ENCODE results near the gene CBFA2T3.
A peak's percentile ranks its signal among the peaks of the same experiment; 100 is the strongest.
"Not testable (repeated sequence)": the region's sequence is repeated elsewhere in the genome, so short reads cannot be mapped to it uniquely, and the experiment has no call there.

The CBFA2T3 gene

DNA sequence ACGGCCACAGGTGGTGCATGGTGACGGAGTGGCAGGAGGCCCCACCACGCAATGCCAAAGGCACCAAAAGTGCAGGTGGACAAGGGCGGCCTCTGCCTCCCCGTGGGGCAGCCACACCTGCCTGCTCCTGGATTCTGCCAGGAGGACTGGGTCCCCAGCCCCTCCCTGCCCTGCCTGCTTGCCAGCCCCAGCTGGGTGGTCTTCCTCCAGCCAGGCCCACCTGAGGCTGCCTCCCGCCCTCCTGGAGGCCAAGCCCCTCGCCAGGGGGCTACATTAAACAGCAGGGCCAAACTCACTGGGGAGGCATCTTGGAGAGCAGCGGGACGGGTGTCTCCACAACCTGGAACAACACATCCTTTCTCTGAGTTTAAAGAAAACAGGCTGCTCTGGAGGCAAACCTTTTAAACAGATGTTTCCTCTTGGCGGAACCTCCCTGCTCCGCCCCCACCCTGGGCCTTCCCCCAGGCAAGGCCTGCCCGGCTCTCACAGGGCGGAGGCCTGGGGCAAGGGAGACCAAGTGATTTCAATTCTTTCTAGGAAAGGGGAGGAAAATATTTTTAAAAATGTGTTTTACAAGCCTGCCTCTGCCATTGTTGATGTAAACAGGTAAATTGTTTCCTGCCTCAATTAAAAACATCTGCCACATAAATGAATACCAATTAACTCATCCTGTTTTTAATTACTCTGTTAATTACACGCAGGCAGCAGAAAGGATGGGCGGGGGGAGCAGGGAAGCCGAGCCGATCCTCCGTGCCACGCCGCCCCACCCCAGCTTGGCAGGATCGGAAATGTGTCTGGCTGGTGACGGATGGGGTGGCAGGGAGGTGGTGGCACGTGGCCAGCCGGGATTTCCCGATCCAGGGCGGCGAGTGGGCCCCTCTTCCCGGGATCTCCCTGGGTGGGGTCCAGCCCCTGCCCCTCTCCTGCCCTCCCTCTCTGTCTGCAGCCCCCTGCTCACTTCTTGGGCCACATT, 56.1 kb downstream of the CBFA2T3 start:
- peak; percentile 8 for DNase-seq (ENCODE audit: low read depth)
- TF ChIP-seq CTCF (IDR thresholded peaks at IDR 0.05; ENCODE audit: low read depth, low read length, missing control alignments), result no peak
- H3K4me3 ChIP-seq (ENCODE audit: low read depth, low read length), result no peak overlapping the region
- in situ Hi-C loops (cut with HindIII; ENCODE audit: low sequenced_read_pairs), result no loop called here

DNA sequence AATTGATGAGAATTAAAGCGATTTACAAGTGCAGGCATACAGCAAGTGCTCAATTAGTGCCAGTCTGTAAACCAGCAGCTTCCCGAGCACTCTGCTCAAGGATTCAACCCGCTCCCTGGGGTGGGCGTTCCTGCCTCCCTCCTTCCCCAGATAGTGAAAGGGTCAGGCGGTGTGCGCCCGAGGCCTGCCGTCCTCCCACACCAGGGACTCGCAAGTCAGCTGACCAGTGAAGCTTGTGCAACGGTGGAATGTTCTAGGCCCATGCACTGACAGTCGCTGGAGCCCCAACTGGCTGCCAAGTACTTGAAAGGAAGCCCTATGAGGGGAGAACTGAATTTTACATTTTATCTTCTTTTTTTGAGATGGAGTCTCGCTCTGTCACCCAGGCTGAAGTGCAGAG, 57.1 kb downstream of the CBFA2T3 start:
- H3K4me3 ChIP-seq (ENCODE audit: low read depth, low read length), result no peak overlapping the region
- DNase-seq (ENCODE audit: low read depth), result no peak
- no peak for TF ChIP-seq CTCF (IDR thresholded peaks at IDR 0.05; ENCODE audit: low read depth, low read length, missing control alignments)
- in situ Hi-C loops (cut with HindIII; ENCODE audit: low sequenced_read_pairs), result no loop called here

DNA sequence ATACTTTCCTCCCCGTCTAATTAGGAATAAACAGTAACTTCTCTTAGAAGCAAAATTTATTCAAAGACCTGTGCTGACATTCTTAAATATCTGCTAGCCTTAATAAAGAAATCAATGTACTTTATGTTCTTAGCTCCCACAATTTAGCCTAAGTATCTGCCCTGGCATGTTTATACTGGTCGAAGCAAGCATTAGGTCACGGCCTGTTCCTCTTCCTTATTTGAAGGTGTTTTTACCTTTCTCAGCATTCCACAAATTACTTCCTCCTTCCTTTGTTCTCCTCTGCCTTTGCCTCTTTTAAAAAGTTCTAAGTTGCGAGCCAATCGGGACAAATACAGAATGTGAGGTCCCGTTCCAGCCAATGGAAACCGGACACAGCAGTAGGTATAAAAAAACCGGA, 58.1 kb downstream of the CBFA2T3 start:
- DNase-seq (ENCODE audit: low read depth); in situ Hi-C loops (cut with HindIII; ENCODE audit: low sequenced_read_pairs); H3K4me3 ChIP-seq (ENCODE audit: low read depth, low read length): not testable (repeated sequence)

- no peak for DNase-seq (ENCODE audit: low read depth)
- in situ Hi-C loops (cut with HindIII; ENCODE audit: low sequenced_read_pairs), result no loop called here
- H3K4me3 ChIP-seq (ENCODE audit: low read depth, low read length), result no peak overlapping the region
- TF ChIP-seq CTCF (IDR thresholded peaks at IDR 0.05; ENCODE audit: low read depth, low read length, missing control alignments), result no peak
These were observed 58.9 kb downstream of the CBFA2T3 start for GRCh38 chr16:88917915-88918627.

DNA sequence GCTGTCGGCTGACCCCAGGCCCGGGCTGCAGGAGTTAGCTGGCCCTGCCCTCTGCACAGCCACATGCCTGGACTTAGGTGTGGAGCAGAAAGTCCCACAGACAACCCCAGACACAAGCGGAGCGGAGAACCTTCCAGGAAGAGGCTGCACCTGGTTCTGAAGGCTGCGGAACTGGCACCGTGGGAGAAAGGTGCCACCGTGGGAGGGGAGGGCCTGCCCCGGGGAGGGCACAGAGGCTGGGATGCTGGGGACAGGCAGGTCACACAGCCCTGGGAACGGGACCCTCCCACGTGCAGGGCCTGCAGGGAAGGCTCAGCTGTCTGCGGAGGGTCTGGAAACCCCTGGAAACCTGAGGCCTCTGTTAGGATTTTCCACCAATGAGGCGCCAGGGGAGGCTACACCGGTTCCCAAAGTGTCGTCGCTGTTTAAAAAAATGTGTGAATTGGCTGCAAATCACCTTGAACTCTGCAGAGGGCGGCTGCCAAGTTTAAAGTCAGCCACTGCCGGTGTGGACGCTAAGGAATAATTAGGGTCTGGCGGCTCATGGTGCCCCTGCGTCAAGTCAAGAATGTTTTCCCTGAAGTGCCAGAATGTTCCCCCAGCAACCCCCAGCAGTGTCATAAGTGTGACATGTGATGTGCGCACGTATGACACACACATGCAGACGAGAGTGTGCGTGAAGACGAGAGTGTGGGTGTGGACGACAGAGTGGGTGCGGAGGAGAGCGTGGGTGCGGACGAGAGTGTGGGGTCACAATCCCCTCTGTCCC, 59.7 kb downstream of the CBFA2T3 start:
- in situ Hi-C loops (cut with HindIII; ENCODE audit: low sequenced_read_pairs), result no loop called here
- TF ChIP-seq CTCF (IDR thresholded peaks at IDR 0.05; ENCODE audit: low read depth, low read length, missing control alignments), result no peak
- H3K4me3 ChIP-seq (ENCODE audit: low read depth, low read length), result no peak overlapping the region
- DNase-seq (ENCODE audit: low read depth), result no peak

- in situ Hi-C loops (cut with HindIII; ENCODE audit: low sequenced_read_pairs), result no loop called here
- no peak for DNase-seq (ENCODE audit: low read depth)
- no peak overlapping the region for H3K4me3 ChIP-seq (ENCODE audit: low read depth, low read length)
- no peak for TF ChIP-seq CTCF (IDR thresholded peaks at IDR 0.05; ENCODE audit: low read depth, low read length, missing control alignments)
These were observed 61.2 kb downstream of the CBFA2T3 start for GRCh38 chr16:88915639-88916327.
